Erythroblast (primary cell): ENCODE data around the gene GAPVD1.
"Not testable (repeated sequence)": the region's sequence is repeated elsewhere in the genome, so short reads cannot be mapped to it uniquely, and the experiment has no call there.

ENCODE experiments used
- DNase-seq, 2 experiments: peaks; one replicate each; lab custom pipeline; 2025; lab: John Stamatoyannopoulos, UW
- GATA1 ChIP-seq: IDR thresholded peaks from 2 replicates; pipeline ENCODE4 v1.6.1; 2011; ENCODE audit warnings: low read depth, mild to moderate bottlenecking, control low read depth, low read length, moderate library complexity
- POLR2A ChIP-seq: IDR thresholded peaks from 2 replicates; pipeline ENCODE4 v1.6.1; 2011; ENCODE audit warnings: mild to moderate bottlenecking, low read length

The GAPVD1 gene

GRCh38 chr9:125312411-125312810 lies 50.8 kb downstream of the GAPVD1 start:
- TF ChIP-seq GATA1 (no peak), POLR2A (no peak)
- DNase-seq, result no peak

- not testable (repeated sequence) for DNase-seq
Measured at GRCh38 chr9:125316359-125316758, 54.7 kb downstream of the GAPVD1 start.

- no peak for DNase-seq
- TF ChIP-seq POLR2A (no peak), GATA1 (no peak)
Measured at GRCh38 chr9:125317704-125318103, 56.1 kb downstream of the GAPVD1 start.

- DNase-seq, result no peak
- TF ChIP-seq GATA1, result no peak
- no peak for TF ChIP-seq POLR2A
Measured at GRCh38 chr9:125321496-125321895, 59.9 kb downstream of the GAPVD1 start.

GRCh38 chr9:125323615-125324014 lies 62.0 kb downstream of the GAPVD1 start:
- TF ChIP-seq GATA1, result no peak
- no peak for TF ChIP-seq POLR2A
- DNase-seq, result no peak

- TF ChIP-seq POLR2A (no peak), GATA1 (no peak)
- DNase-seq, result no peak
Measured at GRCh38 chr9:125325826-125326225, 64.2 kb downstream of the GAPVD1 start.

- TF ChIP-seq POLR2A, result no peak
- TF ChIP-seq GATA1, result no peak
- no peak for DNase-seq
Measured at GRCh38 chr9:125329978-125330377, 68.4 kb downstream of the GAPVD1 start.

GRCh38 chr9:125330587-125330986 lies 69.0 kb downstream of the GAPVD1 start:
- DNase-seq, result no peak

GRCh38 chr9:125332527-125332926 lies 70.9 kb downstream of the GAPVD1 start:
- DNase-seq, result no peak
- TF ChIP-seq GATA1 (no peak), POLR2A (no peak)

More at GRCh38 chr9:125330587-125330986, 69.0 kb downstream of the GAPVD1 start:
- no peak for TF ChIP-seq POLR2A
- TF ChIP-seq GATA1, result no peak

- DNase-seq, result peak in 1 of 2 experiments; percentile 22
- TF ChIP-seq GATA1 (no peak), POLR2A (no peak)
Measured at GRCh38 chr9:125337236-125337635, 75.6 kb downstream of the GAPVD1 start.

GRCh38 chr9:125338929-125339328 lies 77.3 kb downstream of the GAPVD1 start:
- no peak for TF ChIP-seq POLR2A
- no peak for TF ChIP-seq GATA1
- DNase-seq, result peak; percentile 12 to 30

- no peak for DNase-seq
- TF ChIP-seq GATA1, result no peak
- no peak for TF ChIP-seq POLR2A
Measured at GRCh38 chr9:125341566-125341965, 79.9 kb downstream of the GAPVD1 start.

GRCh38 chr9:125343518-125344275 lies 82.1 kb downstream of the GAPVD1 start:
- TF ChIP-seq GATA1 (no peak), POLR2A (no peak)
- peak in 1 of 2 experiments; percentile 19 for DNase-seq

GRCh38 chr9:125346080-125346732 lies 84.6 kb downstream of the GAPVD1 start:
- TF ChIP-seq GATA1, result no peak
- TF ChIP-seq POLR2A, result no peak
- no peak for DNase-seq
